Measurements from ENCODE around the gene IFNAR1.
"Not testable (repeated sequence)": the region's sequence is repeated elsewhere in the genome, so short reads cannot be mapped to it uniquely, and the experiment has no call there.

The IFNAR1 gene

DNA sequence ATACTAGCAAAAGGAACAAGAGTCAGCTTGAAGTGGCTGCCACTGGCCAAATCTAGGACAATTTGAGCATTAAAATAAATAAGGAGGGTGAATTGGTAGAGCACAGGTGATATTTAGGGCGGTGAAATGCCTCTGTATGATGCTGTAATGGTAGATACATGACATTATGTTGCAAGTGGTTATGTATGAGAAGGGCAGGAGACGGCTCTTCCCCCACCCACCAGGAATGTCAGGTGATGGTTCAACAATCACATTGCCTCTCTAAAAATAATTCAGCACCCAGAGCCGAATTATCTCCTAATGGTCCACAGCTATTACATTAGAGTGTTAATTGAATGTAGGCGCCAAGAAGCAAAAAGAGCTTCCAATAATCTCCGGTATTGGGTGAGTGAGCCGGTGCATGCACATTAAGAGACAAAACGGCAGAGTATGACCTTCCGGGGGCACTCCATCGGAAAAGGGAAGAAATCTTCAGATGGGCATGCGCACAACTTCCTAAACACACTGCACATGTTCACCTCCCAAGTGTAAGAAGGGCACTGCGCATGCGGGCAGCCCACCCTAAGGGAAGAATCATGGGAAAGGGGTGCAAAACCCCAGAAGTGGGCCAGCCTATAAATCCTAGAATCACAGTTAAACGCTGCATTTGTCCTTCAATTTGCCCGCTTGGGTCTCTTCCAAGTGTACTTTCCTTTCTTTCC is 6.8 kb upstream of the IFNAR1 start:
- Mint-ChIP-seq H3K4me3 (no peak overlapping the region), H3K27ac (no peak overlapping the region), H3K4me1 (no peaks in the 10 kb centered on the region), H3K36me3 (peaks cover 4% of the 10 kb centered on the region), H3K9me3 (no peaks in the 10 kb centered on the region)
- DNase-seq (ENCODE audit: low spot score in 2 of 2), result no peak
- no peak for ATAC-seq

DNA sequence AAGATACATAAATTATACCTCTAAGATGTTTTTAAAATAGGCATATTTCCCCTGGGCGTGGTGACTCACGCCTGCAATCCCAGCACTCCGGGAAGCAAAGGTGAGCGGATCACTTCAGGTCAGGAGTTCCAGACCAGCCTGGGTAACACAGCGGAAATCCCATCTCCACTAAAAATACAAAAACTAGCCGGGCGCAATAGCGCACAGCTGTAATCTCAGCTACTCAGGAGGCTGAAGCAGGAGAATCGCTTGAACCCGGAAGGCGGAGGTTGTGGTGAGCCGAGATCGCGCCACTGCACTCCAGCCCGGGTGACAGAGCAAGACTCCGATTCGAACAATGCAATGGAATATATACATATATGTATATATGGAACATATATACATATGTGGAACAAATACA is 3.8 kb upstream of the IFNAR1 start:
- H3K9me3 Mint-ChIP-seq; DNase-seq (ENCODE audit: low spot score in 2 of 2); H3K4me3 Mint-ChIP-seq; H3K36me3 Mint-ChIP-seq; H3K27ac Mint-ChIP-seq; H3K4me1 Mint-ChIP-seq; ATAC-seq: not testable (repeated sequence)

DNA sequence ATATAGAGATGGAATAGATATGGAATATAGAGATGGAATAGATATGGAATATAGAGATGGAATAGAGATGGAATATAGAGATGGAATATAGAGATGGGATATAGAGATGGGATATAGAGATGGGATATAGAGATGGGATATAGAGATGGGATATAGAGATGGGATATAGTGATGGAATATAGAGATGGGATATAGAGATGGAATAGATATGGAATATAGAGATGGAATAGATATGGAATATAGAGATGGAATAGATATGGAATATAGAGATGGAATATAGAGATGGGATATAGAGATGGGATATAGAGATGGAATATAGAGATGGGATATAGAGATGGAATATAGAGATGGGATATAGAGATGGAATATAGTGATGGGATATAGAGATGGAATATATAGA is 1.2 kb upstream of the IFNAR1 start:
- not testable (repeated sequence) for ATAC-seq; H3K9me3 Mint-ChIP-seq; H3K27ac Mint-ChIP-seq; DNase-seq (ENCODE audit: low spot score in 2 of 2); H3K4me3 Mint-ChIP-seq
- Mint-ChIP-seq H3K36me3 (peaks cover 12% of the 10 kb centered on the region), H3K4me1 (peaks cover 11% of the 10 kb centered on the region)

DNA sequence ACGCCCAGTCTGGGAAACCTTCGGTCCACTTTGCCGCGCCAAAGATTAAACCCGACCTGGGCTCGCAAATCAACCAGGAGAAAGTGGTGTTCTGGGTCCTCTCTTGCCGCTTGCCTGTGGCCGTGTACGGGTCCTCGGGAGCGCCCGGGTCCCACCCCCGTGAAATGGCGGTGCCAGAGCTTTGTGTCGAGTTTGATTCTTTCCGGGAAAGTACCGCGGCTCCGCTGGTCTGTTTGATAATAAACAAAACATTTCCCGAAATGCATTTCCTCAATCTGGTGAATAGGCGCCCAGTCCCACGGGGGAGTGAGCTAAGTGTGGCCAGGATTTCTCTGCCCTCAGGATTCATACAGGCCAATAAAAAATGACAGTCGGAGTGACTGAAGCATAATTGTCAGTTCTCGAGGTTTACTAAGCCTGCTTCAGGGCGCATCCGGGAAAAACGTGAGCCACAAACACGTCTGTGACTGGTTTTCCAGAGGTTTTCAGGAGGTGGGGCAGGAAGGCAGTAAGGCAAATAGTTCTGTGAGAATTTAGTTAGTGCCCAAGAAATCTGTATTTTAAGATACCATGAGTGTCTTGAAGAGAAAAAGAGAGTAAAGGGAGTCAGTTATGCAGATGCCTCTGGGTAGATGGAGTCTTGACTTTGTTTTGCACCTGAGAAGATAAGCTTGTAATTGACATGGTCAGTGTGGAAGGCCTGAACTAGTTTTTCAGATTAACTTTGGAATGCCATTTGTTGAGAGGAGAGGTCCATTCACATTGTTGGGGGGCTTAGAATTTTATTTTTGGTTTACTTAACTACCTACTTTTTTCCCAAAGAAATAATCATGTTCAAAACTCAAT is 675 bp downstream of the IFNAR1 start:
- ATAC-seq (peak; percentile 62), DNase-seq (ENCODE audit: low spot score in 2 of 2) (peak; percentile 49 to 87)
- peaks cover 12% of the 10 kb centered on the region for H3K36me3 Mint-ChIP-seq
- H3K9me3 Mint-ChIP-seq, result no peaks in the 10 kb centered on the region
- no peak overlapping the region for H3K4me3 Mint-ChIP-seq
- H3K27ac Mint-ChIP-seq, result no peak overlapping the region
- peaks cover 18% of the 10 kb centered on the region for H3K4me1 Mint-ChIP-seq

DNA sequence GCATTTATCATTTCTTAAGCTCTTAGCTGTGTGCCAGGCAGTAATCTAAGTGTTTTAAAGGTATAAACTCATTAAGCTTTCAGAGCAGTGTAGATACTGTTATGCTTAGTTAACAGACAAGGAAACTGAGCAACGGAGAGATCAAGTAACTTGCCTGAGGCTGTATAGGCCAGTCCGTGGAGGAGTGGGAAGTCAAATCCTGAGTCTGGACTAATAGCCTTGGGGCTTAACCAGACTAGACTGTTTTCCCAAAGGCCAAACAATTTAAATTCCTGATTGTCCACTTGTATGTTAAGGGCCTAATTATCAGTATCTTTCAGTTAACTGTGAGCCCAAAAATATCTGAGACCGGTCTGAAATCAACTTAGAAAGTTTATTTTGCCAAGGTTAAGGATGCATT is 2.6 kb downstream of the IFNAR1 start:
- Mint-ChIP-seq H3K36me3 (peaks cover 8% of the 10 kb centered on the region), H3K27ac (no peak overlapping the region), H3K4me3 (no peak overlapping the region), H3K4me1 (peaks cover 37% of the 10 kb centered on the region), H3K9me3 (peaks cover 2% of the 10 kb centered on the region)
- ATAC-seq (no peak), DNase-seq (ENCODE audit: low spot score in 2 of 2) (no peak)

DNA sequence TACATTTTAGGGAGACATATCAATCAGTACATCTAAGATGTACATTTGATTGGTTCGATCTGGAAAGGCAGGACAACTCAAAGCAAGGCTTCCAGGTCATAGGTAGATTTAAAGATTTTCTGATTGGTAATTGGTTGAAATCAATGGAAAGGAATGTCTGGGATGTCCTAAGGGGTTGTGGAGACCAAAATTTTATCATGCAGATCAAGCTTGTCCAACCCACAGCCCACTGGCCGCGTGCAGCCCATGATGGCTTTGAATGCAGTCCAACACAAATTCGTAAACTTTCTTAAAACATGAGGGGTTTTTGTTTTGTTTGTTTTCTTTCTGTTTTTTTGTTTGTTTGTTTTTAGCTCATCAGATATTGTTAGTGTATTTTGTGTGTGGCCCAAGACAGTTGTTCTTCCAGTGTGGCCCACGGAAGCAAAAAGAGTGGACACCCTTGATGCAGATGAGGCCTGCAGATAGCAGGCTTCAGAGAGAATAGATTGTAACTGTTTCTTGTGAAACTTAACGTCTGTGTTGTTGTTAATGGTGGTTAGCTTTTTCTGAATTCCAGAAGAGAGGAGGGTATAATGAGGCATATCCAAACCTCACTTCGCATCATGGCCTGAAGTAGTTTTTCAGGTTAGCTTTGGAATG is 3.1 kb downstream of the IFNAR1 start:
- Mint-ChIP-seq H3K27ac (no peak overlapping the region), H3K9me3 (peaks cover 6% of the 10 kb centered on the region), H3K4me3 (no peak overlapping the region), H3K36me3 (peaks cover 8% of the 10 kb centered on the region), H3K4me1 (peaks cover 39% of the 10 kb centered on the region)
- DNase-seq (ENCODE audit: low spot score in 2 of 2) (no peak), ATAC-seq (no peak)

DNA sequence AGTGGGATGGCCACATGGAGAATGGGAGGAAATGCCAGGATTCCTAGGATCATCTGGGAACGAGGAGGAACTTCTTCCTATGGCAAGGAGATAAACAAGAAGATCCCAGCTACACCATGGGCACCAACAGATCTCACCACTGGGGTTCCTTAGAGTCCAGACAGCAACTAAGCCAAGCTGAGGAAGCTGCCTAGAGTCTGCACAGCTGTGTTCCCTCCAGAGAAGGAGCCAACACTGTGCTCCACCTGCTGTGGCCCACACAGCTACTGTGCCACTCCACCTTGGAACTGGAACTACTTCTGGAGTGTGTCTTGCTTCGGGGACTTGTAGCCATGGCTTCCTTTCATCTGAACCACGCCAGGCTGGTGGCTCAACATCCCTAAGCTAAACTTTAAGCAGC is 6.0 kb downstream of the IFNAR1 start:
- peak; percentile 24 for ATAC-seq
- Mint-ChIP-seq H3K4me3 (no peak overlapping the region), H3K9me3 (peaks cover 10% of the 10 kb centered on the region), H3K36me3 (peaks cover 19% of the 10 kb centered on the region), H3K4me1 (peaks cover 51% of the 10 kb centered on the region), H3K27ac (peak overlapping the region; percentile 23)
- no peak for DNase-seq (ENCODE audit: low spot score in 2 of 2)

DNA sequence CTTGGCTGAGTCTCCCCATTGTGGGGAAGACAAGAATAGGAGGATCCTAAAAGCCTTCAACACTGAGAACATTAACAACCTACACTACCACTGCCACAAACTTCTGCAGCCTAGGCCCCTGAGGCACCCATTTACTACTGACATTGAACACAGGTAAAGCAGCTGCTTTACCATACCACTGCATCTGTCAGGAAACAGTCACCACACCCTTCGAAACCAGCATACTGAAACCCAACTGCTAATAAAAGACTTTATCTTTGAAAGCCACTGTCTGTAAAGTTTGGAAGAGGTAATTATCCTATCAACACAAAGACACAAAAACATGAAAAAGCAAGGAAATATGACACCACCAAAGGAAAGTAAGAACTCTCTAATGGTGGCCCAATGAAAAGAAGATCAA is 7.4 kb downstream of the IFNAR1 start:
- ATAC-seq (no peak), DNase-seq (ENCODE audit: low spot score in 2 of 2) (no peak)
- Mint-ChIP-seq H3K36me3 (peaks cover 29% of the 10 kb centered on the region), H3K4me1 (peaks cover 51% of the 10 kb centered on the region), H3K4me3 (no peak overlapping the region), H3K9me3 (peaks cover 10% of the 10 kb centered on the region), H3K27ac (no peak overlapping the region)

DNA sequence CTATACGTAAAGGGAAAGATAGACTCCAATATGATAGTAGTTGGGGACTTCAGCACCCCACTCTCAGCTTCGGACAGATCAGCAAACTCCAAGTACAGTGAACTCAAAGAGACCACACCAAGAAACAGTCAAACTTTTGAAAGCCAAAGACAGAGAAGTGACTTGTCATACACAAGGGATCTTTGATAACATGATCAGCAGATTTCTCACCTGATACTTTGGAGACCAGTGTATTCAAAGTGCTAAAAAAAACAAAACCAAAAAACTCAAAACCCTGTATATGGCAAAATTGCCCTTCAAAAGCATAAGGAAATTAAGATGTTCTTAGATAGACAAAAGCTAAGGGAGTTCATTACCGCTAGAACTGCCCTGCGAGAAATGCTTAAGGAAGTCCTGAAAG is 9.4 kb downstream of the IFNAR1 start:
- Mint-ChIP-seq H3K36me3 (peaks cover 40% of the 10 kb centered on the region), H3K4me1 (peaks cover 40% of the 10 kb centered on the region), H3K4me3 (no peak overlapping the region), H3K9me3 (peaks cover 10% of the 10 kb centered on the region), H3K27ac (no peak overlapping the region)
- ATAC-seq, result no peak
- DNase-seq (ENCODE audit: low spot score in 2 of 2), result no peak

DNA sequence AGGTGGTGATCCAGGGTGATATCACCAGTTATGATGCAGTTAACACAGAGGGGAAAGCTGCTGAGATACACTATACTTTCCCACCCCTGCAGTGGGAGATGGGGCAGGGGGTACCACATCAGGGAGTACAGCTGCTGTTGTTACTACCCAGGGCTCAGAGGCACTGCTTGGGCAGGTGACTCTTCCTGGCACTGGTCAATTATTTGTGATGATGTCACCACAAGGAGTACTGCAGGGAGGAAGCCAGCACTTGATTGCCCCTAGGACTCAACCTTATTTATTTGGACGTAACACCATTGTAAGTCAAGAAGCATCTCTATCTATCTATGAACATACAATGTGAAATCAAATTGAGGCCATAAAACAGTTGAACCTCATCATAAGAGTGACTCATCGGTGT is 10.1 kb downstream of the IFNAR1 start:
- H3K4me1 Mint-ChIP-seq, result peaks cover 39% of the 10 kb centered on the region
- no peak overlapping the region for H3K27ac Mint-ChIP-seq
- peaks cover 46% of the 10 kb centered on the region for H3K36me3 Mint-ChIP-seq
- ATAC-seq, result no peak
- no peak overlapping the region for H3K4me3 Mint-ChIP-seq
- DNase-seq (ENCODE audit: low spot score in 2 of 2), result no peak
- peaks cover 10% of the 10 kb centered on the region for H3K9me3 Mint-ChIP-seq

DNA sequence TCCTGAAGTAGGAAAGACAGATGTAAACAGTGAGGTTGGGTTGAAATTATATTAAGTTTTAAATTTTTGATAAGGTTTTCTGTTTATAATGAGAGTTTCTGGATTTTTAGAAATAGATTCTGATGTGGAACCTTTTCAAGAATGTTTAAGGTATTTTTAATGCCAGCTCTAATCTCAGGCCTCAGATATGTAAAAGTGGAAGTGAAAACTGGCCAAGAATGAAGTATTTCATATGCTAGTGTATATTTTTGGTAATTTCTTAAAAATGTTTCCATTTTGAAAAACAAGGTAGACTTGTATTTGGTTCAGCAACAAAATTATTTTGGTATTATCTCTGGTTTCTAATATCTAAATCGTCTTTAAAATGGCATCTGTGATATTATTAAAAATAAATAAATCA is 14.4 kb downstream of the IFNAR1 start:
- H3K4me3 Mint-ChIP-seq, result no peak overlapping the region
- ATAC-seq, result no peak
- no peak overlapping the region for H3K27ac Mint-ChIP-seq
- H3K9me3 Mint-ChIP-seq, result no peaks in the 10 kb centered on the region
- peaks cover 88% of the 10 kb centered on the region for H3K36me3 Mint-ChIP-seq
- no peak for DNase-seq (ENCODE audit: low spot score in 2 of 2)
- peaks cover 11% of the 10 kb centered on the region for H3K4me1 Mint-ChIP-seq

DNA sequence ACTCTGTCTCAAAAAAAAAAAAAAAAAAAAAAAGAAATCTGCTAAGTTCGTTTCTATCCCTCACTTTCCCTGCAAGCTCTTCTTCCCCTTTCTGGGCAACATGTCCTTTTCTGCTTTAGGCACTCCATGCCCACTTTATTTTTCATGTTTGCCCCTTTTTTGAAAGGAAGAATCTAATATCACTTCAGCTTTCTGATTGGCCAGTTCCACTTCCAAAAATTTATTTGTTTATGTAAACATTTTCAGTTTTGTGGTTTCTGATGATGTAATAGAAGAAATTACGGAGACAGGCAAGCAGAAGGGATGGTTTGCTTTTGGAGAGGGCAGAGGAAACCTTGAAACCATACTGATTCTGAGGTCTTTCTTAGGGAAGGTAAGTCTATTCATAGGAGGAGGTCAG is 15.1 kb downstream of the IFNAR1 start:
- H3K4me1 Mint-ChIP-seq, result peaks cover 5% of the 10 kb centered on the region
- no peak overlapping the region for H3K27ac Mint-ChIP-seq
- ATAC-seq (no peak), DNase-seq (ENCODE audit: low spot score in 2 of 2) (no peak)
- H3K36me3 Mint-ChIP-seq, result peaks cover 89% of the 10 kb centered on the region
- H3K4me3 Mint-ChIP-seq, result no peak overlapping the region
- no peaks in the 10 kb centered on the region for H3K9me3 Mint-ChIP-seq

DNA sequence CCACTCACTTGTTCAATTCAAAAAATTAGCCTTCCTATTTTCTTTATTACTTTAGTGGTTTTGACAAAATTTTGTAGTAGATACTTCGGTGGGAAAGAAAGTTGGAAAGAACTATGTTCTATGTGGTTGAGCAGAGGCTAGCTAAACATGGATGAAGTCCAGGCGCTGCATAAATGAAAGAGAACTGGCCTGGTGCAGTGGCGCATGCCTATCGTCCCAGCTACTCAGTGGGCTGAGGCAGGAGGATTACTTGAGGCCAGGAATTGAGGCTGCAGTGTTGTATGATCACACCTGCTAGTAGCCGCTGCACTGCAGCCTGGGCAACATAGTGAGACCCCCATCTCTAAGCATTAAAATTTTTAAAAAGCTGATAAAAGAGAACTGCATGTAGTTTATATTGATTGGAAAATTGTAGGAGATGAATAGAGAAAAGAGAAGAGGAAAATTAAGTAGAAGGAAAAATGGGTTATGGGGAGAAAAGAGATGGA is 21.0 kb downstream of the IFNAR1 start:
- Mint-ChIP-seq H3K36me3 (peaks cover 76% of the 10 kb centered on the region), H3K4me1 (peaks cover 5% of the 10 kb centered on the region), H3K9me3 (no peaks in the 10 kb centered on the region), H3K27ac (no peak overlapping the region), H3K4me3 (no peak overlapping the region)
- ATAC-seq (no peak), DNase-seq (ENCODE audit: low spot score in 2 of 2) (no peak)

DNA sequence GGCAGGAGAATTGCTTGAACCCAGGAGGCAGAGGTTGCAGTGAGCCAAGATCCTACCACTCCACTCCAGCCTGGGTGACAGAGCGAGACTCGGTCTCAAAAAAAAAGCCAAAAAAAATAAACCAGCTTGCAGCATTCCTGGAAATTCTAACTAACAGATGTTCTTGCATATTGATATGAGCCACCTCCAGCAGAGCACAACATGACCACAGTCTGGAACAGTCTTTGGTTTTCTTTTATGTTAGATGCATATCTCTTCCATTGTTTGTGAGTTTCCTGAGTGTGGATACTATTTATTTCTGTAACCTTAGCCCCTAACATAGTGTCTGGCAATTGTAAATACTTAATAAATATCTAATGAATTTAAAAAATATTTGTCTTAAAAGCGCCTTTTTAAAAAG is 23.9 kb downstream of the IFNAR1 start:
- Mint-ChIP-seq H3K36me3 (peaks cover 71% of the 10 kb centered on the region), H3K4me1 (no peaks in the 10 kb centered on the region), H3K9me3 (no peaks in the 10 kb centered on the region), H3K27ac (no peak overlapping the region), H3K4me3 (no peak overlapping the region)
- ATAC-seq (no peak), DNase-seq (ENCODE audit: low spot score in 2 of 2) (no peak)

DNA sequence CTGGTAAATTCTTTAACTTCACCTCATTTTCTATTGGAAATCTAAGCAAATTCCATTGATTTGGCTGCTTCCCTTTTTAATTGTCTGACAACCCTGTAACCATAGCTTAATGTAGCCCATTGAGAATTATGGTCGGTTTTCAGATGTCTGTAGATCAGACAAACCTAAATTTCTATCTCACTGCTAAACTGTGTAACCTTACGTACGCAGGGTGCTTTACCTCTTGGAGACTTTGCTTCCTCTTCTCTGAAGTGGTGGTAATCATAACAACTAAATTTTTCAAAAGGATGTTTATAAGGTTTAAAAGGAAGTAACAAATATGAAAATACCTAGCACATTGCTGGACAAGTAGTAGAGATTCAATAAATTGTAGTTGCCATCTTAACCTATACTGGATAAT is 25.9 kb downstream of the IFNAR1 start:
- Mint-ChIP-seq H3K27ac (no peak overlapping the region), H3K4me3 (no peak overlapping the region), H3K4me1 (no peaks in the 10 kb centered on the region), H3K9me3 (no peaks in the 10 kb centered on the region), H3K36me3 (peaks cover 72% of the 10 kb centered on the region)
- no peak for DNase-seq (ENCODE audit: low spot score in 2 of 2)
- no peak for ATAC-seq

All from stimulated activated effector memory CD8-positive, alpha-beta T cell treated with anti-CD3 and anti-CD28 coated beads, Interleukin-12 subunit alpha, Interleukin-12 subunit beta, amount 100 ng/mL, for 72 hours (primary cell).